PFSK-1 (cell line): ENCODE results near the gene CPSF4L.

ENCODE experiments used
- FOXP2 ChIP-seq: optimal IDR thresholded peaks from 2 replicates; pipeline ENCODE3; 2011; ENCODE audit warnings: borderline replicate concordance, control low read depth, inconsistent platforms; ENCODE audit not compliant: insufficient read depth; ENCODE audit errors: extremely low read length, extremely low read depth
- POLR2AphosphoS5 ChIP-seq: IDR thresholded peaks from 2 replicates; pipeline ENCODE4 v1.6.1; 2012; ENCODE audit warnings: low read depth, mild to moderate bottlenecking, control low read depth, low read length, moderate library complexity
- SIN3A ChIP-seq: IDR thresholded peaks from 2 replicates; pipeline ENCODE4 v1.6.1; 2012; ENCODE audit warnings: mild to moderate bottlenecking, low read length, moderate library complexity, borderline replicate concordance; ENCODE audit not compliant: insufficient read depth
- TAF1 ChIP-seq: IDR thresholded peaks from 2 replicates; pipeline ENCODE4 v1.6.1; 2012; ENCODE audit warnings: low read length, control low read depth, borderline replicate concordance; ENCODE audit not compliant: insufficient read depth
- TF ChIP-seq, protein P1 (sequence below), 2 experiments: IDR thresholded peaks; 2 replicates each; pipeline versions ENCODE4 v1.6.1 to v1.8.0; 2011 to 2012; ENCODE audit warnings: low read depth in 2 of 2, low read length in 2 of 2, control low read depth in 1 of 2, inconsistent platforms in 1 of 2, mild to moderate bottlenecking in 1 of 2, moderate library complexity in 1 of 2; ENCODE audit not compliant: insufficient read depth in 1 of 2

The CPSF4L gene

DNA sequence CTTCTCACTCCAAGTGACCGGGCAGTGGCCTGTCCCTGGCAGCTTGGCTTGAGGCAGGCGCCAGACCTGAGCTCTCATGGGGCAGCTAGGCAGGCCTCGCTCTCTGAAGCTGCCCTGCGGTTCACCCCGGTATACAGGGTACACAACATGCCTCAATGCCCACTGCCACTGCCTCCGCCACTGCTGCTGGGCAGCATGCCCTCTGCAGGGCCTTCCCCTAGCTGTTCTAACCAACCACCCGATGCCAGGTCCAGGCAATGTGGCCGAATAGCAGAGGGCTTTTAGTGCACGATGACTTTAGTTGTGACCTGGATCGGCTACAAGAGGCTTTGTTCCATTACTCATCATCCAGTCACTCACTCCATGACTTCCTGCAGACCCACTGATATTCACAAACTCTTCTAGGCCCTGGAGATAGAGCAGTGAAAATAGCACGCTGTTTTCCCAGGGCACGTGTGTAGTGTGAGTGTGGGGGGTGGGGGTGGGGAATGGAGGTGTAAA is 30.4 kb upstream of the CPSF4L start:
- TF ChIP-seq SIN3A (no peak), POLR2AphosphoS5 (no peak), TAF1 (no peak), FOXP2 (no peak)
- TF ChIP-seq, protein P1, sequence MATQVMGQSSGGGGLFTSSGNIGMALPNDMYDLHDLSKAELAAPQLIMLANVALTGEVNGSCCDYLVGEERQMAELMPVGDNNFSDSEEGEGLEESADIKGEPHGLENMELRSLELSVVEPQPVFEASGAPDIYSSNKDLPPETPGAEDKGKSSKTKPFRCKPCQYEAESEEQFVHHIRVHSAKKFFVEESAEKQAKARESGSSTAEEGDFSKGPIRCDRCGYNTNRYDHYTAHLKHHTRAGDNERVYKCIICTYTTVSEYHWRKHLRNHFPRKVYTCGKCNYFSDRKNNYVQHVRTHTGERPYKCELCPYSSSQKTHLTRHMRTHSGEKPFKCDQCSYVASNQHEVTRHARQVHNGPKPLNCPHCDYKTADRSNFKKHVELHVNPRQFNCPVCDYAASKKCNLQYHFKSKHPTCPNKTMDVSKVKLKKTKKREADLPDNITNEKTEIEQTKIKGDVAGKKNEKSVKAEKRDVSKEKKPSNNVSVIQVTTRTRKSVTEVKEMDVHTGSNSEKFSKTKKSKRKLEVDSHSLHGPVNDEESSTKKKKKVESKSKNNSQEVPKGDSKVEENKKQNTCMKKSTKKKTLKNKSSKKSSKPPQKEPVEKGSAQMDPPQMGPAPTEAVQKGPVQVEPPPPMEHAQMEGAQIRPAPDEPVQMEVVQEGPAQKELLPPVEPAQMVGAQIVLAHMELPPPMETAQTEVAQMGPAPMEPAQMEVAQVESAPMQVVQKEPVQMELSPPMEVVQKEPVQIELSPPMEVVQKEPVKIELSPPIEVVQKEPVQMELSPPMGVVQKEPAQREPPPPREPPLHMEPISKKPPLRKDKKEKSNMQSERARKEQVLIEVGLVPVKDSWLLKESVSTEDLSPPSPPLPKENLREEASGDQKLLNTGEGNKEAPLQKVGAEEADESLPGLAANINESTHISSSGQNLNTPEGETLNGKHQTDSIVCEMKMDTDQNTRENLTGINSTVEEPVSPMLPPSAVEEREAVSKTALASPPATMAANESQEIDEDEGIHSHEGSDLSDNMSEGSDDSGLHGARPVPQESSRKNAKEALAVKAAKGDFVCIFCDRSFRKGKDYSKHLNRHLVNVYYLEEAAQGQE (IDR thresholded peaks at IDR 0.05; ENCODE audit: insufficient read depth in 1 of 2, low read depth in 2 of 2, low read length in 2 of 2) = no peak

DNA sequence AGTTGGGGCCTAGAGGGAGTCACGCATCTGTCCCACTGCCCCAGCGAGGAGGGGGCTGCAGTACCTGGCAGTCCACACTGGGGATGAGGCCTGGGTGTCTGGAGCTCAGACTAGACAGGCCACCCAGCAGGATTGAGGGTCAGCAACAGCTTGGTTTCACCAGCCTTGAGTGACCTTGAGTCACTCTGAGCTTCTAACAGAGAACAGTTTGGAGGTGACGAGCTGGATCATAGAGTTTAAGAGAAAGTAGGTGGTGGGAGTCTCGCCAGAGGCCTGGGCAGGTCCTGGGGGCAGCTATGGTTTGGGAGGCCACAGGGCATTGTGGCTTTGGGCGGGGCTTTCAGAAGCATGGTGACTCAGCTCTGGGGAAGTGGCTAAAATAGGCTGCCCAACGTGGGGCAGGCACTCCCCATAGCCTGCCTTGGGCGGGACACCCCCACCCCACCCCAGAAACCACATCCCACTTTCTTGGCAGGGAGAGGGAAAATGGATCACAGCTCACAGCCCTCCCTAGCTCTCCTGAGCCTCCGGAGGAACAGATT is 29.7 kb upstream of the CPSF4L start:
- TF ChIP-seq SIN3A (no peak), POLR2AphosphoS5 (no peak), FOXP2 (no peak), TAF1 (no peak)
- TF ChIP-seq, protein P1 (IDR thresholded peaks at IDR 0.05; ENCODE audit: insufficient read depth in 1 of 2, low read depth in 2 of 2, low read length in 2 of 2) = no peak

DNA sequence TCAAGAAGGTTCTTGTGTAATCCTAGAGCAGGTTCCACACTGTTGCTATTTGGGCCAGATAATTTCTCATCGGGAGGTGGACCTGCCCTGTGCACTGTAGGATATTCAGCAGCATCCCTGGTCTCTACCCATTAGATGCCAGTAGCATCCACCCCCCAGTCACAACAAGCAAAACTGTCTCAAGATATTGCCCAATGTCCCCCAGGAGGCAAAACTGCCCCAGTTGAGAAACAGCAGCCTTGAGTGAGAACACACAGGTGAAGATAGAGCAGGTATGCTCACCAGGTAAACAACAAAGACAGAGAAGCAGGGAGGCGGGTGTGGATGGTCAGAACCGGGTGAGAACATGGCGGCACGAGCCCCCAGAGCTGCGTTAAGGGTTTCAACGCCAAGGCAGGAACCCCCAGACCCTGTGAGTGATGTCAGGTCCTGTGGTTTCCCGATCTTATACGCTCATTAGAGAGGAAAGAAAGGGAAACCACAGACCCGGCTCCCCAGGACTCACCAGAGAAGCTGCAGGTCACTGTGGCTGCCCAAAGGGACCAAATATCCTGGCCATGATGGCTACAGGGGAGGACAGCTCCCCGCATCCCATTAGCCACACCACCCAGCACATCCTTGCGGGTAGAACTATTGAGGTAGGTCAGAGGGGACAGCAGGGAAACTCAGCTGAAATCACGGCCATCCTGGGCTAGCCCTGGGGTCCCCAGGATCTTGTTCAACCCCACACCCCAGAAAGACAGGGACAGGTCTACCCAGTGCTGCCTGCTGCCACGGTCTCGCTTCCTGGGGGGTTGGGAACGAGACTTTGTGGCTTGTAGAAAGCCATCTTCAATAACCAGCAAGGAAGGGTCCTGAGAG is 28.9 kb upstream of the CPSF4L start:
- TF ChIP-seq FOXP2 = no peak
- TF ChIP-seq, protein P1 (IDR thresholded peaks at IDR 0.05; ENCODE audit: insufficient read depth in 1 of 2, low read depth in 2 of 2, low read length in 2 of 2) = no peak
- no peak for TF ChIP-seq SIN3A
- TF ChIP-seq TAF1 = no peak
- no peak for TF ChIP-seq POLR2AphosphoS5

DNA sequence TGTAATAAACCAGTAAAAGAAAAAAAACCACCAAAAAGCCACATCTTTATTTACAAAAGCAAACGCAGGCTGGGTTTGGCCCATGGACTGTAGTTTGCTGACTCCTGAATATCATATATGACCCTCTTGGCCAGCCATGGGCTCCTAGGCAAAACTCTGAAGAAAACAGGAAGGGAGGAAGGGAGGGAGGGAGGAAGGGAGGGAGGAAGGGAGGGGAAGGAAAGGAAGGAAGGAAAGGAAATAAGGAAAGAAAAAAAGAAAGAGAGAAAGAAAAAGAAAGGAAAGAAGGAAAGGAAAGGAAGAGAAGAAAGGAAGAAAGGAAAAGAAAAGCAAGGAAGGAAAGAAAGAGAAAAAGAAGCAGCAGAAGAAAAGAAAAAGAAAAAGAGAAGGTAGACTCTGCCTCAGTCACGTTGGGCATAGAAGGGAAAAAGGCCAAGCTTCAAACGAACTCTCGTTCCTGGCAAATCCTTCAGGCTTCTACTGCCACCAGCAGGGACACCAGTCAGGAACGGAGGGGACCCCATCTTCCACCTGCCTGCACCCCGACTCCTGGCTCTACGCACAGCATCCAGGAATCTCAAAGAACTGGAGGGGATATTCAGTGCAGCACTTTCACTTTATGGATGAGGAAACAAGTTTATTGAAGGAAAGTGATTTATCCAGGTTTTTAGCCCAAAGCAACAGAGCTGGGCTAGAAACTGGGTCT is 28.0 kb upstream of the CPSF4L start:
- TF ChIP-seq SIN3A (no peak), FOXP2 (no peak), POLR2AphosphoS5 (no peak), TAF1 (no peak)
- TF ChIP-seq, protein P1 (IDR thresholded peaks at IDR 0.05; ENCODE audit: insufficient read depth in 1 of 2, low read depth in 2 of 2, low read length in 2 of 2) = no peak
